Panc1 (cell line): Measurements from ENCODE around the gene PLB1. TPM values are rescaled to one million over a fixed set of nuclear protein-coding genes. Genes with fewer than 3 reads are reported as not detected.

ENCODE experiments used
- ATAC-seq: fragments of 200-7000 bp; cut with Tn5 transposase; 2 replicates; pipeline ENCODE4 v1.9.1; 2020; ENCODE audit warnings: mild to moderate bottlenecking, moderate library complexity
- BruUV-seq: library from RNA; stranded (reverse); fragments of 400-500 nt; replicated peaks from 2 replicates; lab custom pipeline; 2021; lab: Mats Ljungman, UMichigan
- CTCF ChIA-PET: fragments of 300-600 bp; sonication (Branson Sonifier 250); formaldehyde crosslinking; loops from one replicate; lab custom pipeline; 2022; ENCODE audit warnings: antibody characterized with exemption; lab: Charles Lee
- POLR2A ChIA-PET: fragments of 300-600 bp; sonication (Branson Sonifier 250); formaldehyde crosslinking; loops from one replicate; lab custom pipeline; 2022; ENCODE audit warnings: antibody characterized with exemption; lab: Charles Lee
- DNase-seq: peaks from one replicate; pipeline ENCODE4 v3.0.0-alpha.2; 2010; ENCODE audit warnings: low read depth, low spot score
- H3K27ac ChIP-seq: 2 replicates; pipeline ENCODE4 v1.5.1; 2011; ENCODE audit warnings: mild to moderate bottlenecking, low read length, inconsistent platforms
- H3K27me3 ChIP-seq: fragments of 200-500 bp; sonication (Bioruptor generic); 2 replicates; pipeline ENCODE4 v1.6.0; 2014; ENCODE audit warnings: low read length, inconsistent platforms; ENCODE audit not compliant: control insufficient read depth, insufficient read depth
- H3K36me3 ChIP-seq: fragments of 200-500 bp; sonication (Bioruptor generic); 2 replicates; pipeline ENCODE4 v1.5.1; 2014; ENCODE audit warnings: inconsistent platforms, mild to moderate bottlenecking, low read length, moderate library complexity; ENCODE audit not compliant: control insufficient read depth, insufficient read depth
- H3K4me1 ChIP-seq: 2 replicates; pipeline ENCODE4 v1.5.1; 2011; ENCODE audit warnings: inconsistent platforms, mild to moderate bottlenecking, low read length, moderate library complexity; ENCODE audit not compliant: control insufficient read depth, insufficient read depth
- H3K4me3 ChIP-seq, 2 experiments: 2 replicates each; pipeline ENCODE4 v1.5.1; 2011 to 2012; ENCODE audit warnings: low read depth in 2 of 2, low read length in 2 of 2, mild to moderate bottlenecking in 2 of 2, inconsistent platforms in 1 of 2, moderate library complexity in 1 of 2
- H3K9me3 ChIP-seq: fragments of 200-500 bp; sonication (Bioruptor generic); 2 replicates; pipeline ENCODE4 v1.5.1; 2014; ENCODE audit warnings: low read depth, mild to moderate bottlenecking, inconsistent platforms, low read length, moderate library complexity; ENCODE audit not compliant: control insufficient read depth, insufficient read depth
- CTCF ChIP-seq: fragments of 450-650 bp; IDR thresholded peaks from 2 replicates; pipeline ENCODE4 v1.5.1; 2017; ENCODE audit warnings: mild to moderate bottlenecking
- POLR2AphosphoS5 ChIP-seq: IDR thresholded peaks from 2 replicates; pipeline ENCODE4 v1.6.1; 2012; ENCODE audit warnings: mild to moderate bottlenecking, low read depth, low read length, moderate library complexity
- SIN3A ChIP-seq: IDR thresholded peaks from 2 replicates; pipeline ENCODE4 v1.6.1; 2012; ENCODE audit warnings: low read depth, mild to moderate bottlenecking, low read length, moderate library complexity, borderline replicate concordance; ENCODE audit not compliant: insufficient read depth
- TCF7L2 ChIP-seq: IDR thresholded peaks from 2 replicates; pipeline ENCODE4 v1.6.1; 2011; ENCODE audit warnings: mild to moderate bottlenecking, low read depth, low read length, inconsistent platforms
- in situ Hi-C: cut with HindIII; loops from 2 replicates; pipeline ENCODE4 v1.10.0; 2016; ENCODE audit warnings: low sequenced_read_pairs, low pct_unique_long_range_greater_than_20kb
- intact Hi-C: fragments of 100-400 bp; cut with micrococcal nuclease; formaldehyde crosslinking; loops from one replicate; pipeline ENCODE4 v1.10.0; 2022; ENCODE audit not compliant: unreplicated experiment
- total RNA-seq: library from RNA; stranded (reverse); gene quantifications from one replicate; pipeline ENCODE4 v1.2.1, GENCODE V29; 2021; ENCODE audit not compliant: unreplicated experiment
- TF ChIP-seq, protein P1 (sequence below), 2 experiments: IDR thresholded peaks; 2 replicates each; pipeline ENCODE4 v1.6.1; 2011 to 2012; ENCODE audit warnings: low read depth in 2 of 2, control low read depth in 1 of 2, low read length in 1 of 2, mild to moderate bottlenecking in 1 of 2, moderate library complexity in 1 of 2; ENCODE audit not compliant: insufficient read depth in 1 of 2

PLB1 gene
- total RNA-seq, 1 experiment from 2014 or later, result 0.80 TPM

DNA sequence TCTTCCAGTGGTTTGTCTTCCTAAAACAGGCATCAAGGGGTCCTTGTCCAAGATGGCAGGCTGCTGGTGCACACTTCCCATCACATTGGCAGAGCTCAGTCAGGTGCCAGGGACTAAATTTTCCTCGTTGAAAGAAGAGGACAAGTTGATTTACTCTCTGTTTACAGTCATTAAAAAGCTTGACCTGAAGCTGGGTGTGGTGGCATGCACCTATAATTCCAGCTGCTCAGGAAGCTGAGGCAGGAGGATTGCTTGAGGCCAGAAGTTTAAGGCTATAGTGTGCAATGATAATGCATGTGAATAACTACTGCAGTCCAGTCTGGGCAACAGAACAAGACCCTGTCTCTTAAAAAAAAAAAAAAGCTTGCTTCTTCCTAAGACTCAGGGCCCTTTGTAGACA lies 3.6 kb upstream of the PLB1 start:
- H3K27ac ChIP-seq, result no peak overlapping the region
- ChIA-PET CTCF (interaction anchor here (1.0 kb wide), 1 partner anchor 360 kb away, joined by 8 read pairs; no protein-coding TSS in a partner anchor), POLR2A (no interaction called here)
- no peaks in the 10 kb centered on the region for H3K4me1 ChIP-seq
- H3K9me3 ChIP-seq, result no peaks in the 10 kb centered on the region
- in situ Hi-C loops, result no loop called here
- ATAC-seq, result no peak
- intact Hi-C loops, result no loop called here
- no peak for TF ChIP-seq SIN3A
- no peak for TF ChIP-seq CTCF
- TF ChIP-seq POLR2AphosphoS5, result no peak
- TF ChIP-seq, protein P1, sequence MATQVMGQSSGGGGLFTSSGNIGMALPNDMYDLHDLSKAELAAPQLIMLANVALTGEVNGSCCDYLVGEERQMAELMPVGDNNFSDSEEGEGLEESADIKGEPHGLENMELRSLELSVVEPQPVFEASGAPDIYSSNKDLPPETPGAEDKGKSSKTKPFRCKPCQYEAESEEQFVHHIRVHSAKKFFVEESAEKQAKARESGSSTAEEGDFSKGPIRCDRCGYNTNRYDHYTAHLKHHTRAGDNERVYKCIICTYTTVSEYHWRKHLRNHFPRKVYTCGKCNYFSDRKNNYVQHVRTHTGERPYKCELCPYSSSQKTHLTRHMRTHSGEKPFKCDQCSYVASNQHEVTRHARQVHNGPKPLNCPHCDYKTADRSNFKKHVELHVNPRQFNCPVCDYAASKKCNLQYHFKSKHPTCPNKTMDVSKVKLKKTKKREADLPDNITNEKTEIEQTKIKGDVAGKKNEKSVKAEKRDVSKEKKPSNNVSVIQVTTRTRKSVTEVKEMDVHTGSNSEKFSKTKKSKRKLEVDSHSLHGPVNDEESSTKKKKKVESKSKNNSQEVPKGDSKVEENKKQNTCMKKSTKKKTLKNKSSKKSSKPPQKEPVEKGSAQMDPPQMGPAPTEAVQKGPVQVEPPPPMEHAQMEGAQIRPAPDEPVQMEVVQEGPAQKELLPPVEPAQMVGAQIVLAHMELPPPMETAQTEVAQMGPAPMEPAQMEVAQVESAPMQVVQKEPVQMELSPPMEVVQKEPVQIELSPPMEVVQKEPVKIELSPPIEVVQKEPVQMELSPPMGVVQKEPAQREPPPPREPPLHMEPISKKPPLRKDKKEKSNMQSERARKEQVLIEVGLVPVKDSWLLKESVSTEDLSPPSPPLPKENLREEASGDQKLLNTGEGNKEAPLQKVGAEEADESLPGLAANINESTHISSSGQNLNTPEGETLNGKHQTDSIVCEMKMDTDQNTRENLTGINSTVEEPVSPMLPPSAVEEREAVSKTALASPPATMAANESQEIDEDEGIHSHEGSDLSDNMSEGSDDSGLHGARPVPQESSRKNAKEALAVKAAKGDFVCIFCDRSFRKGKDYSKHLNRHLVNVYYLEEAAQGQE (IDR thresholded peaks at IDR 0.05; ENCODE audit: insufficient read depth in 1 of 2, low read depth in 2 of 2, low read length in 1 of 2), result no peak
- TF ChIP-seq TCF7L2, result no peak
- H3K4me3 ChIP-seq, result no peak overlapping the region
- DNase-seq, result no peak
- no TSS peak for BruUV-seq
- H3K27me3 ChIP-seq, result no peaks in the 10 kb centered on the region
- no peaks in the 10 kb centered on the region for H3K36me3 ChIP-seq

DNA sequence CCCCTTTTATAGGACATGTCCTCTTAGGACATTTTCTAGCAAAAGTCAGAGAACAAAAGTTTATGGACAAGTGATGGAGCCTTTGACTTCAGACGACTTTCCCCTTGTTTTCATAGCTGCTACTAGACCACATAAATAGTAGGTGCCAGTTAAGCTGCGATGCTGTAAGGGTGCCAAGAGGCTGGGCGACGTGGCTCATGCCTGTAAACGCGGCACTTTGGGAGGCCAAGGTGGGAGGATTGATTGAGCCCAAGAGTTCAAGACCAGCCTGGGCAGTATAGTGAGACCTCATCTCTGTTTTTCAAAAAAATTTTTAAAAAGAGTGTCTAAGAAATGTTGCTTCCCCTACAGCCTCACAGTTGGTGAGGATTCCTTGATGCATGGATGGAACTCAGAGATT lies 2.2 kb upstream of the PLB1 start:
- no peak for DNase-seq
- no TSS peak for BruUV-seq
- in situ Hi-C loops, result no loop called here
- intact Hi-C loops, result no loop called here
- ChIA-PET CTCF (no interaction called here), POLR2A (no interaction called here)
- Histone ChIP-seq H3K9me3 (no peaks in the 10 kb centered on the region), H3K27ac (no peak overlapping the region), H3K4me3 (no peak overlapping the region), H3K4me1 (no peaks in the 10 kb centered on the region), H3K36me3 (no peaks in the 10 kb centered on the region), H3K27me3 (no peaks in the 10 kb centered on the region)
- no peak for TF ChIP-seq CTCF
- no peak for TF ChIP-seq TCF7L2
- ATAC-seq, result no peak
